Measurements from ENCODE around the gene IGF1R.

Gene IGF1R

GRCh38 chr15:98753726-98754656 is 105.7 kb downstream of the IGF1R start:
- DNase-seq: no peak

GRCh38 chr15:98754657-98755022 is 106.3 kb downstream of the IGF1R start:
- DNase-seq: no peak

- DNase-seq: no peak
Observed at GRCh38 chr15:98755138-98755537, 106.8 kb downstream of the IGF1R start.

DNA sequence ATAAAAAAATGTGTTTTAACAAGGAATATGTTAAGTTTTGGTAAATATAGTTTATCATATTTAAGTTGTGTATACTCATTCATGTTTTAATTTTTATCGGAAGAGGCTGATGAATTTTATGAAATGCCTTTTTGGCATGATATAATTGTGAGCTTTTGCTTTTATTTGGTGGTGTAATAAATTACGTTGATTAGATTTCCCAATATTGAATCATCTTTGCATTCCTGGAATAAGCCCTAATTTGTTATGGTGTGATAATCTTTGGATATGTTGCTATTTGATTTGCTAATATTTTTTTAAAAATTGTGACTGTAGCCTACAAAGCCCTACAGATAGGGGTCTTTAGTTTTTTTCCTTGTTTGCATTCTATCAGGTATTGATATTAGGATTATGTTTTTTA is 107.4 kb downstream of the IGF1R start:
- no peak for DNase-seq

DNA sequence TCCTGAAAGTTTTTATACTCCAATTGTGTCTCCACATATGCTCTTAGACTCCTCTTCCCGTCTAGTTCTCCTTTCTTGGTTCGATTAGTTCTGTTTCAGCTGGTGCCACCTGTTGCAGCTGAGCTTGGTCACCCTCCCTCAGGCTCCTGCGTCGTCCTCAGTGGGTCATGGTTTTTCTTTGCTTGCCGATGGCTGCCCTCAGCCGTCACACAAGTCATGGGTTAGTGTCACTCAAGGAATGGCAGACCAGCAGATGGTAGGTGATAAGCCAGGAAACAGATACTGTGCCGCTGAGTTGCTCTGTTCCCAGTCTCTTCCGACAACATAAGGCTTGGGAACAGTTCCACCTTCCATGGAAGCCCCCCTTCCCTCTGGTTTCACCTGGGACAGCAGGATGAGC is 109.9 kb downstream of the IGF1R start:
- DNase-seq: no peak

DNA sequence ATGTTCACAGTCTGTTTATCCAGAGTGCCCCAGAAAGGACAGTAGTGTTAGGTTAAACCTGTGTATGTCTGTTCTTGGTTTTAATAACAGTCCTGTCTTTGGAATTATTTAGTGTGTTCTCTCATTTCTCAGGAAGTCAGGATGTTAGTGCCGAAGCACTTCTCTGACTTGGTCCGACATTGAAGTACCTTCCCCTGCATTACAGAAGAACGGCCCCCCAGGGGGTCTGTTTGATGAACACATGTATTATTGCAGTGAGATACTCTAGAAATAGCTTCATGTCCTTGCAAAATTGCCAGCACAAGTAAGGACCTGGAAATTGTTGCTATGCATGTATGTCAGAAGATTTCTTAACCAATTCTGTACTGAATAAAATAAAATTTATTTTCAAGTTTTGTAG is 110.9 kb downstream of the IGF1R start:
- DNase-seq: no peak

DNA sequence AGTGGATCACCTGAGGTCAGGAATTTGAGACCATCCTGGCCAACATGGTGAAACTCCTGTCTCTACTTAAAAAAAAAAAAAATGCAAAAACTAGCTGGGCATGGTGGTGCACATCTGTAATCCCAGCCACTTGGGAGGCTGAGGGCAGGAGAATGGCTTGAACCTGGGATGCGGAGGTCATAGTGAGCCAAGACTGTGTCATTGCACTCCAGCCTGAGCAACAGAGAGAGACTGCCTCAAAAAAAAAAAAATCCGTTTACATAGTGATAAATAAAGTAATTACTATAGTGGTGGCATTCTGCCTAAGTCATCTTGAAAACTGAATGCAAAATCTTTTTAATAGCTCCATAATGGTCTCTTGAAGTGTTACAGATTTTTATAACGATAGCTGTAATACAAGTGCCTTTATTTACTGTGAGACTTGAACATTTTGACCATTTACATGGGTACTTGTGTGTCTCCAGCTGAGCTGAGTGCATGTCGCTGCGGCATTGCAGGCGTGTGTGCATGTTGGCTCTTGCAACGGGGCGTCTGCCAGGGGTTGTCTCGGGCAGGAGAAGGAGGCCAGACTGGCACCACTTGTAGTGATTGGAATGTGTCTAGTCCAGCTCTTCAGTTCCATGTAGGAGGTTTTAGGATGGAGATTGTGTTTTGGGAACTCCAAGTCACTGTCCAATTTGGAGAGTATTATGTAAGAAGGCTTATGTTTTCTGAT is 111.9 kb downstream of the IGF1R start:
- no peak for DNase-seq

GRCh38 chr15:98760975-98761374 is 112.6 kb downstream of the IGF1R start:
- no peak for DNase-seq

GRCh38 chr15:98763179-98763578 is 114.8 kb downstream of the IGF1R start:
- no peak for DNase-seq

GRCh38 chr15:98764291-98764690 is 116.0 kb downstream of the IGF1R start:
- DNase-seq: no peak

- DNase-seq: no peak
Observed at GRCh38 chr15:98765610-98766009, 117.3 kb downstream of the IGF1R start.

- no peak for DNase-seq
Observed at GRCh38 chr15:98767692-98768091, 119.4 kb downstream of the IGF1R start.

DNA sequence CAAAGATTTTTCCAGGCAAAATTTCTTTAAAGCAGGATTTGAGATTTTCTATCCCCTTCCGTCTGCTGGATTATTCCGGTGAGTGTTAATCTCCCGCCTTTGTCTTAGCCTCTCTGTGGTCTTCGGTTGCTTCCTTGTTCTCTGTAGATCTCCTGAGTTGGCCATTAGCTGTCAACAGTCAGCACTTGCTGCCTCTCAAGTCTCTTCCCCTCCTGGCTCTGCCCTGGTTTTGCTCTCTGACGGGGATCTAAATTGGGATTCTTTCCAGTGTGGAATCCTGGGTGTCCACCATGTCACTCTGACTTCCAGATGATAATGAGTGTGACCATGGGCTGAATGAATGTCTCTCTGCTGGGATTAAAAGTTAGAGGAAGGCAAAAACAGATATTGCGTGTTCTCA is 121.5 kb downstream of the IGF1R start:
- DNase-seq: no peak

DNA sequence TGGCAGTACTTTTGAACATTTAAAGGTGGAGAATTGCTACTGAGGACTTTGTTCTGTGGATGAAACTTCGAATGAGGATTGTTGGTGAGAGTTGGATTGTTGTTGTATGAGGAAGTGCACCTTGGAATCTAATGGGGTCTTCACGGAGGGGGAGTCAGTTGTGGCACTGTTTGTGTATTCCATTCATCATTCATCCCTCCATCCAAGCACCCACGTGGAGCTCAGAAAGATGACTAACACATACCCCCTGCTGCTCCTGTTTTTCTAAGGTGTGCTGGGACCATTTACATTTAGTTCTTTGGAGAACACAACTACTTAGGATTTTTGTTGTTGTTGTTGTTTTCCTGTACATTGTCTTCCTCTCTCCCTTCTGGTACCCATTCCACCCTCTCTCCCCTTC is 122.6 kb downstream of the IGF1R start:
- DNase-seq: no peak

- DNase-seq: no peak
Observed at GRCh38 chr15:98771541-98771940, 123.2 kb downstream of the IGF1R start.

DNA sequence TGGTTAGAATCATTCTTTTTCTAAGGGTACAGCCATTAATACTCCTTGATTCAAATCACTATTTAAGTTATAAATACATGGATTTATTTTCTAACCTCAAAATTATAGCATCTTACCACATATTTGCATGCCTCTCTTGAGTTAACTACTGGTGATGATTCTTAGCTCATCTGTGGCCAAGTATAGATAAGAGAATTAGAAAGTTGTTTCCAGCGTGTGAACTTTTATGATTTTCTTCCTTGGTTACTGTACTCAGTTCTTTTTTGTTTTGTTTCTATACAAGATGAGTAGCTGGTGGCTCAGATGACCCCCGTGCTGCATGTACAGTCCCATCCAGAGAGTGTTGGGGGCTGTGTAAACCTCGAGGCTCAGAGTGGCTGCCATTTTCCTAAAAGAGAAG is 124.6 kb downstream of the IGF1R start:
- no peak for DNase-seq

- DNase-seq: no peak
Observed at GRCh38 chr15:98773616-98774015, 125.3 kb downstream of the IGF1R start.

- no peak for DNase-seq
Observed at GRCh38 chr15:98774756-98775497, 126.6 kb downstream of the IGF1R start.

DNA sequence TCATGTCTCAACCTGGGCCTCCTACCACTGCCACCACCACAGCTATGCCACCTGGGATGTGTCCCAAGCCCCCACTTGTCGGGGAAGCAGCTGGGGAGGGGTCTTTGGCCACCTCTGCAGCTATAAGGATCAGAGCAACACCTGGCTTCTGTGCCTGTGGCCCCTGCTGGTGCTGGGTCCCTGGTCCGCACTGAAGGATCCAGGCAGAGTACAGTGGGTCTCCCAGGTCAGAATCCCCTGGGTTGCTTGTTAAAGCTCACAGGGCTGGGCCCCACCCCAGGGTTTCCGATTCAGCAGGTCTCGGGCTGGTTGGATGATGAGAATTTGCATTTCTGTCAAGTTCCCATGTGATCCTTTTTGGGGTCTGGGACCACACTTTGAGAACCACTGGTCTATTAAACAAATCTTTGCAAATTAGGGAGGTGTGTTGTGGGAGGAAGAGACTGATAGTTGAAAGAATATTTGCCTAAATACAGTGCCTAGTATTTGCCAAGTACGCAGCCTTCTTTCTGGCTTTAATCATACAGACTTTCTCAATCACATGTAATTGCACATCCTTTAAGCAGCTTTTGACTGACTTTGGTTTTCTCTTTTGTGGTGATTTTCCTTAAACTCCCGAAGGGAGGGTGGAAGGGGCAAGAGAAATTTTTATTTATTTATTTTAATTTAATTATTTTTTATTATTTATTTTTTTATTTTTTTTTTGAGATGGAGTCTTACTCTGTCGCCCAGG is 127.3 kb downstream of the IGF1R start:
- DNase-seq: no peak

GRCh38 chr15:98776607-98777281 is 128.4 kb downstream of the IGF1R start:
- no peak for DNase-seq

- DNase-seq: no peak
Observed at GRCh38 chr15:98777426-98777825, 129.1 kb downstream of the IGF1R start.

DNA sequence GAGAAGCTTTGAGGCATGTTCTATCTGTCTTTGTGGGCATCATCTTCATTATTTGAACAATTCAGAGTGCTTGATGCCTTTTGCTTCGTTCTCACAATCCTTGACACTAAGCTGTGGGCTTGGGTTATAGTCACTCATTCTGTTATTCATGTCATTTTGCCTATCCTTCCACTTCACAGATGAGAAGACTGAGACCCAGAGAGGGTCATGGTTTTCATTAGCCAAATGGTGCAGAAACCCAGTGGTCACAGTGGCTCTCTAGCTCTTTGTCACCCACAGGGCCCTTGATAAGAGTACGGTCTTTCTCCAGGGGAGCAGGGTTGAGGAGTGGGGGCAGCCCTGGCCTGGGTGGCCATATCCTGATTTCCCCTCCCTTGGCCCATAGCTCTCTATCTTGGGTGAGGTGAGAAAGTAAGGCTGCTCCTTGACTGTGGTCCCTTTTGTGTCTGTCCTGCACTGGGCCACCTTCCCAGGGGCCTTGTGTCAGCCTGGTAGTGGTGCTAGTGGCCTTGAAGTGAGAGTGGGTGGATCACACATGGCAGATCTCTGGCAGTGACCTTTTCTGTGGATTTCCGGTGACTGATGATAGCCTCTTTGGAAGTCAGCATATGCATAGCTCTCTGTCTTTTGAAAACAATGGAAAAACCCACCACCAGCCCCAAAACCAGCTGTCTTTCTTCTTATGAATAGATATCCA is 130.1 kb downstream of the IGF1R start:
- DNase-seq: no peak
